ENCODE measurements around the gene HOXB7. TPM values are rescaled to one million over a fixed set of nuclear protein-coding genes. Genes with fewer than 3 reads are reported as not detected.
A peak's percentile ranks its signal among the peaks of the same experiment; 100 is the strongest.

HOXB7 gene
- total RNA-seq, 1 donor from 2014 or later = 0.55 TPM

DNA sequence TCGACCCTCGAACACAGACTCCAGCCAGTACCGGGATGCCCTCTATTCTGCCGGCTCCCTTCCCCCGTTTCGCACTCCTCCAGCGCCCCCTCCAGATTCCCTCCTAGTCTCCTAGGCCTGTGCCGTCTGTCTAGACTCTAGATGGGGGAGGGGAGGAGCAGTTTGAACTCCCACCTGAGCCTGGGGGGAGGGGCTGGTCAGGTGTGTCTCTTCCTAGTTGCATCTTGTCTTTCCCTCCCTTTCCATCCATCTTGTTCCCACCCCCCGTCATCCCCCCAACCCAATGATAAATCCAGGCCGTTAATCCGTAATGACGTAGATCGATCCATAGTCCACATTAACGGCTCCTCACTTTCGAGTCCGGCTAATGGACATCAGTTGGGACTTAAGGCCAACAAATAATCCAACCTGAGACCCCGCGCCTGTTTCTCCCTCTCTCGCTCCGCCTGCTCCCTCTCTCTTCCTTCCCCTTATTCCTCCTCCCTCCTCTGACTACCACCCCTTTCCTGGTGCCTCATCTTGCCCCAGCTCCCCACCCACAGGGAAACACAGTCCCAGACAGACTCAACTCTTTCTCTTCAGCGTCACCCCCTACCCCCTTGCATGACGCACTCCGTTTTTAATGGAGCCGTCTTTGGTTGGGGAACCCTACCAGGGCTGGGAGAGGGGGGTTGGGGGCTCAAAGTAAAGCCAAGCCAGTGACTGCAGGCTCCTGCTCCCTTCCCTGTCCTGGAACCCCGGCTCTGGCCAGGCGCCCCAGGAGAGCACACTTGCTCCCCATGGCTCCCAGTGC lies 13.9 kb downstream of the HOXB7 start:
- TF ChIP-seq, protein P1, sequence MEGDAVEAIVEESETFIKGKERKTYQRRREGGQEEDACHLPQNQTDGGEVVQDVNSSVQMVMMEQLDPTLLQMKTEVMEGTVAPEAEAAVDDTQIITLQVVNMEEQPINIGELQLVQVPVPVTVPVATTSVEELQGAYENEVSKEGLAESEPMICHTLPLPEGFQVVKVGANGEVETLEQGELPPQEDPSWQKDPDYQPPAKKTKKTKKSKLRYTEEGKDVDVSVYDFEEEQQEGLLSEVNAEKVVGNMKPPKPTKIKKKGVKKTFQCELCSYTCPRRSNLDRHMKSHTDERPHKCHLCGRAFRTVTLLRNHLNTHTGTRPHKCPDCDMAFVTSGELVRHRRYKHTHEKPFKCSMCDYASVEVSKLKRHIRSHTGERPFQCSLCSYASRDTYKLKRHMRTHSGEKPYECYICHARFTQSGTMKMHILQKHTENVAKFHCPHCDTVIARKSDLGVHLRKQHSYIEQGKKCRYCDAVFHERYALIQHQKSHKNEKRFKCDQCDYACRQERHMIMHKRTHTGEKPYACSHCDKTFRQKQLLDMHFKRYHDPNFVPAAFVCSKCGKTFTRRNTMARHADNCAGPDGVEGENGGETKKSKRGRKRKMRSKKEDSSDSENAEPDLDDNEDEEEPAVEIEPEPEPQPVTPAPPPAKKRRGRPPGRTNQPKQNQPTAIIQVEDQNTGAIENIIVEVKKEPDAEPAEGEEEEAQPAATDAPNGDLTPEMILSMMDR (IDR thresholded peaks at IDR 0.05; ENCODE audit: unreplicated experiment) = no peak
- Mint-ChIP-seq H3K27me3 (peaks cover 99% of the 10 kb centered on the region), H3K36me3 (ENCODE audit: insufficient read depth) (no peaks in the 10 kb centered on the region), H3K4me3 (ENCODE audit: low read depth) (peak overlapping the region; percentile 62), H3K27ac (peak overlapping the region; percentile 1), H3K9me3 (ENCODE audit: low read depth) (no peaks in the 10 kb centered on the region), H3K4me1 (ENCODE audit: low read depth) (peaks cover 9% of the 10 kb centered on the region)
- no peak for DNase-seq (ENCODE audit: low spot score, unreplicated experiment)

DNA sequence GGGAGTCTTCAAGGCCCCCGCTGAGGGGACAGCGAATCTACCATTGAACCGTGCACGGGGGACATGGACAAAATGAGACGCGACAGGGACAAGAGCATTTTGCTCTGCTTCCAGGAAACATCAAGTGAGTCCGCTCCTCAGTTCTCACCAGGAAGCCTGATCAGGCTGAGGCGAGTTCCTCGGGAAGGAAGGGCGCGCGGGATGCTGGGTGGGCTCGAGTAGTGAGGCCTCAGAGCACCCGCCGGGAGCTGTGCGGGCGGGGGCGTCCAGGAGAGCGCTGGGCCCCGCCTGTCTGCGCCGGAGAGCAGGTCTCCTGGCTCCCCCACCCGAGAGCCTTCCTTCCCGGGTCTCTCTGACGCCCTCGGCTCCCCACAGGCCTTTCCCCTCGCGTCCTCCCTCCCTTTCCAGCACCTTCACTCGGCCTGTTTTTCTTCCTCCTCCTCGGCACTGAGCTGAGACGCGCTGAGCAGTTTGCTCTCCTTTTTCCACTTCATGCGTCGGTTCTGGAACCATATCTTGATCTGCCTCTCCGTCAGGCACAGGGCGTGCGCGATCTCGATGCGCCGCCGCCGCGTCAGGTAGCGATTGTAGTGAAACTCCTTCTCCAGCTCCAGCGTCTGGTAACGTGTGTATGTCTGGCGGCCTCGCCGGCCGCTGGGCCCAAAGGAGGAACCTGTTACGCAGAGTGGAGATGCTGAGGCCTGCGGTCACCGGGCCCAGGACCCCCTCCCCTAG lies 14.7 kb downstream of the HOXB7 start:
- no peaks in the 10 kb centered on the region for H3K9me3 Mint-ChIP-seq (ENCODE audit: low read depth)
- H3K27ac Mint-ChIP-seq = peak overlapping the region; percentile 35
- peaks cover 99% of the 10 kb centered on the region for H3K27me3 Mint-ChIP-seq
- peak overlapping the region; percentile 62 for H3K4me3 Mint-ChIP-seq (ENCODE audit: low read depth)
- peaks cover 7% of the 10 kb centered on the region for H3K4me1 Mint-ChIP-seq (ENCODE audit: low read depth)
- no peaks in the 10 kb centered on the region for H3K36me3 Mint-ChIP-seq (ENCODE audit: insufficient read depth)
- TF ChIP-seq, protein P1 (IDR thresholded peaks at IDR 0.05; ENCODE audit: unreplicated experiment) = no peak
- no peak for DNase-seq (ENCODE audit: low spot score, unreplicated experiment)

DNA sequence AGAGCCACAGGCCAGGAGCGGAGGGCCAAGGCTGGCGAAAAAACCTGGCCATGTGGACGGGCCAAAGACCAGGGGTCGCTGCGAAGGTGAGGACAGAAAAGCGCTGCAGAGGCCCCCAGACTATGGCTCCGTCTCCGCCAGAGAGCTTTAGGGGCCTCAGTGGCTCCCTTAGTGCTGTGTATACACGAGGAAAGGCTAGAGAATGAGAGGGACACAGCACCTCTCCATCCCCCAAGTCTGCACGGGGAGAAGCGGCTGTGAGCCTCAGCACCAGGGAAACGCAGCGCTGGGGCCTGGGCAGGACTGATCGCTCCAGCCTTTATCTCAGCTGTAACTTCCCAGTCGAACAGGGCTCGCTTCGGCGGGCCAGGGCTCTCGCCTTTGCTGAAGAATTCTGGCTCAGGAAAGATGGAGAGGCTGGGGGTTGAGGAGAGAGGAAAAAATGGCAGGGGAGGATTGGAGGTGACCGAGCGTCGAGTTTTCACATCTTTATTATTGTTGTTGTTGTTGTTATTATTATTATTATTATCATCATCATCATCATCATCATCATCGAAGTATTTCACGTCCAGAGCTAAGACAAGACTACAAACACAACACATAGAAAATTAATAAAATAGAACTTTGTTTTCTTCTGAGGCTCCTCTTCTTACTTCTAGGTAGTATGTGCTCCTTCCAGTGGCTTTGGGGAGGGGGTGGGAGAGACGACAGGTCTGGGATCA lies 15.4 kb downstream of the HOXB7 start:
- Mint-ChIP-seq H3K27me3 (peaks cover 99% of the 10 kb centered on the region), H3K27ac (peak overlapping the region; percentile 35), H3K36me3 (ENCODE audit: insufficient read depth) (peaks cover 1% of the 10 kb centered on the region), H3K4me1 (ENCODE audit: low read depth) (peaks cover 7% of the 10 kb centered on the region), H3K9me3 (ENCODE audit: low read depth) (no peaks in the 10 kb centered on the region), H3K4me3 (ENCODE audit: low read depth) (peak overlapping the region; percentile 55)
- no peak for DNase-seq (ENCODE audit: low spot score, unreplicated experiment)
- TF ChIP-seq, protein P1 (IDR thresholded peaks at IDR 0.05; ENCODE audit: unreplicated experiment) = no peak

DNA sequence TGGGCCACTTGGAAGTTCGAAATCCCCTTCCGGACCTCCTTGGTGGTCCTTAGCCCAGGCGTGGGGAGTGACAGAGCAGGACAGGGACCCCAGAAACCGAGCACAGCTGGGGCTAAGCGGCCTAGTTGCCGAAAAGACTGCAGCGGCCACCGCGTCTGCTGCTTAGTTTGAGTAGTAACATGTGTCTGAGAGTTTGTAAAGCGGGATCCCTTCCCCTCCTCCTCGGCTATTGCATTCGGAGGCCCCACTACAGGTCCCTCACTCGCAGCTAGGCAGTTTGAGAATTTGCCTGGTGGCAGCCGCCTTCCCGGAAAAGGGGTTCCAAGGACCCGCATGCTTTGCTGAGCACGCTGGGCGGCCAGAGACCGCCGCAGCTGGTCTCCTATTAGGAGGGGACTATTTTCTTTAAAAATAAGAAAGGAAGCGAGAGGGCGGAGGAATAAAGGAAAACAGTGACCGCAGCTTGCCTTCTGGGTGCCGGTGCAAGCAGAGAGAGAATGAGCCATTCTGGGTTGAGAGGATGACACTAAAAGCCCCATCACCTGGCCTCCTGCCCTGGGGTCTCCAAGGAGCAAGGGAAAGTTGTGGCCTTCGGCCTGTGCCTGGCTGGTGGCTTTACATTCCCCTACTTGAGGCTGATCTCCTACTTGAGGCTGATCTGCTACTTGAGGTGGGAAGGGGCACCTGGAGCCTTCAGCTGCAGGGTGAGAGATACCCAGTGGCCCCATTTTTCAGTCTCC lies 16.1 kb downstream of the HOXB7 start:
- peaks cover 1% of the 10 kb centered on the region for H3K36me3 Mint-ChIP-seq (ENCODE audit: insufficient read depth)
- no peak overlapping the region for H3K4me3 Mint-ChIP-seq (ENCODE audit: low read depth)
- H3K27ac Mint-ChIP-seq = peak overlapping the region; percentile 24
- H3K4me1 Mint-ChIP-seq (ENCODE audit: low read depth) = peaks cover 7% of the 10 kb centered on the region
- no peaks in the 10 kb centered on the region for H3K9me3 Mint-ChIP-seq (ENCODE audit: low read depth)
- peaks cover 99% of the 10 kb centered on the region for H3K27me3 Mint-ChIP-seq
- TF ChIP-seq, protein P1 (IDR thresholded peaks at IDR 0.05; ENCODE audit: unreplicated experiment) = no peak
- DNase-seq (ENCODE audit: low spot score, unreplicated experiment) = no peak

Measured in progenitor cell of endocrine pancreas (in vitro differentiated cells).